Lower lobe of right lung (tissue), 2 donors: ENCODE results near the gene ARID5A. TPM values are rescaled to one million over a fixed set of nuclear protein-coding genes. Genes with fewer than 3 reads are reported as not detected.
A peak's percentile ranks its signal among the peaks of the same experiment; 100 is the strongest.
"Not testable (repeated sequence)": the region's sequence is repeated elsewhere in the genome, so short reads cannot be mapped to it uniquely, and the experiment has no call there.

ENCODE experiments used
- ATAC-seq, 2 donors: fragments of 200-7000 bp; cut with Tn5 transposase; one replicate each; pipeline ENCODE4 v1.9.1; 2020 to 2022; ENCODE audit warnings: mild to moderate bottlenecking in 2 of 2, moderate library complexity in 2 of 2
- DNase-seq: peaks from one replicate; pipeline ENCODE4 v3.0.0-alpha.2; 2020
- H3K27ac ChIP-seq: fragments of 200-600 bp; one replicate; pipeline ENCODE4 v1.8.0; 2022
- H3K27me3 ChIP-seq: fragments of 200-600 bp; one replicate; pipeline ENCODE4 v1.8.0; 2022; ENCODE audit warnings: low read depth
- H3K36me3 ChIP-seq: fragments of 200-600 bp; one replicate; pipeline ENCODE4 v1.8.0; 2022; ENCODE audit warnings: mild to moderate bottlenecking
- H3K4me1 ChIP-seq: fragments of 200-600 bp; one replicate; pipeline ENCODE4 v1.8.0; 2022
- H3K4me3 ChIP-seq: fragments of 200-600 bp; one replicate; pipeline ENCODE4 v1.8.0; 2022; ENCODE audit warnings: mild to moderate bottlenecking
- H3K9me3 ChIP-seq: fragments of 200-600 bp; one replicate; pipeline ENCODE4 v1.8.0; 2022
- CTCF ChIP-seq: fragments of 200-600 bp; IDR thresholded peaks from one replicate; pipeline ENCODE4 v1.8.0; 2022; ENCODE audit warnings: antibody characterized with exemption, mild to moderate bottlenecking
- intact Hi-C: fragments of 100-400 bp; cut with DNase I; formaldehyde crosslinking; loops from one replicate; pipeline ENCODE4 v1.11.0; 2022
- total RNA-seq: library from RNA; stranded (reverse); fragmentation: NEBNext Ultra II Directional; extraction: Animal tissue kit (Norgen Biotek cat#: 25700); gene quantifications from one replicate; pipeline ENCODE4 v1.2.1, GENCODE V29; 2021
- donor health status: DM: no; HTN: yes; CAD: no; lungs with severe emphysema.

The ARID5A gene
- total RNA-seq, 1 donor from 2014 or later = 27.7 TPM

GRCh38 chr2:96551605-96552314, 15.2 kb downstream of the ARID5A start:
- Histone ChIP-seq H3K4me1 (peaks cover 9% of the 10 kb centered on the region), H3K36me3 (peaks cover 56% of the 10 kb centered on the region), H3K9me3 (no peaks in the 10 kb centered on the region), H3K27me3 (no peaks in the 10 kb centered on the region), H3K27ac (no peak overlapping the region), H3K4me3 (no peak overlapping the region)
- TF ChIP-seq CTCF = no peak
- intact Hi-C loops = no loop called here
- DNase-seq (no peak), ATAC-seq (no peak)

GRCh38 chr2:96552315-96553175, 16.0 kb downstream of the ARID5A start:
- ATAC-seq (no peak), DNase-seq (no peak)
- Histone ChIP-seq H3K4me1 (peaks cover 9% of the 10 kb centered on the region), H3K27me3 (no peaks in the 10 kb centered on the region), H3K9me3 (no peaks in the 10 kb centered on the region), H3K27ac (no peak overlapping the region), H3K4me3 (no peak overlapping the region), H3K36me3 (peaks cover 49% of the 10 kb centered on the region)
- intact Hi-C loops = no loop called here
- TF ChIP-seq CTCF = no peak

GRCh38 chr2:96553176-96553956, 16.8 kb downstream of the ARID5A start:
- Histone ChIP-seq H3K9me3 (no peaks in the 10 kb centered on the region), H3K27me3 (no peaks in the 10 kb centered on the region), H3K27ac (no peak overlapping the region), H3K36me3 (peaks cover 43% of the 10 kb centered on the region), H3K4me1 (peaks cover 9% of the 10 kb centered on the region), H3K4me3 (no peak overlapping the region)
- DNase-seq (no peak), ATAC-seq (no peak)
- no peak for TF ChIP-seq CTCF
- intact Hi-C loops = no loop called here

GRCh38 chr2:96553957-96554292, 17.4 kb downstream of the ARID5A start:
- intact Hi-C loops = not testable (repeated sequence)

GRCh38 chr2:96554293-96555145, 18.0 kb downstream of the ARID5A start:
- DNase-seq = peak; percentile 85
- peak; percentile 96 for TF ChIP-seq CTCF
- Histone ChIP-seq H3K4me1 (peaks cover 9% of the 10 kb centered on the region), H3K27ac (no peak overlapping the region), H3K9me3 (no peaks in the 10 kb centered on the region), H3K36me3 (peaks cover 32% of the 10 kb centered on the region), H3K4me3 (no peak overlapping the region), H3K27me3 (no peaks in the 10 kb centered on the region)
- intact Hi-C loops = no loop called here
- ATAC-seq = peak; percentile 76

More at GRCh38 chr2:96553957-96554292, 17.4 kb downstream of the ARID5A start:
- ATAC-seq, H3K4me1 ChIP-seq, H3K4me3 ChIP-seq, DNase-seq, H3K27me3 ChIP-seq, H3K9me3 ChIP-seq, H3K27ac ChIP-seq: not testable (repeated sequence)
- peaks cover 37% of the 10 kb centered on the region for H3K36me3 ChIP-seq
